Activated CD4-positive, alpha-beta T cell treated with anti-CD3 and anti-CD28 coated beads, Interleukin-10, Interleukin-2, amounts not matched to agents 100 ng/mL and 50 ng/mL, durations not matched to agents 16 hours and 8 hours (primary cell): ENCODE results near the gene WNT7A.

Experiments used
- DNase-seq: peaks from one replicate; pipeline ENCODE4 v3.0.0-alpha.2; 2020

The WNT7A gene

DNA sequence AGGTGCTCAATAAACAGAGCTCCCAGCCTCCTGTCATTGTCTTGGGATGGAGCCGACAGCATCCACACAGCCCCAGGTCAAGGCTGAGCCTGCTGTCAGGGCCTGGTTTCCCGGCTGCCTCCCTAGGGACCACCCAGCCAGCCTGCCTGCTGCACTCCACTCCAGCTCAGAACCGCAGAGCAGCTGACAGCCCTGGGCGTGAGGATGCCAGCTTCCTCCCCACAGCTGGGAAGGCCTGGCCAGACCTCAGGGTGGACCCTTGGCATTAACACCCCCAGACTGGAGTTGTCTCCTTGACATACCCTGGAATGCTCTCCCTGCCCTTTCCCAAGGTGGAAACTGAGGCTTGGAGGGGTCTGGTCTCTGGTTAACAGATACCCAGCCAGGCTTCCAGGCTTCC, 112.0 kb downstream of the WNT7A start:
- no peak for DNase-seq

DNA sequence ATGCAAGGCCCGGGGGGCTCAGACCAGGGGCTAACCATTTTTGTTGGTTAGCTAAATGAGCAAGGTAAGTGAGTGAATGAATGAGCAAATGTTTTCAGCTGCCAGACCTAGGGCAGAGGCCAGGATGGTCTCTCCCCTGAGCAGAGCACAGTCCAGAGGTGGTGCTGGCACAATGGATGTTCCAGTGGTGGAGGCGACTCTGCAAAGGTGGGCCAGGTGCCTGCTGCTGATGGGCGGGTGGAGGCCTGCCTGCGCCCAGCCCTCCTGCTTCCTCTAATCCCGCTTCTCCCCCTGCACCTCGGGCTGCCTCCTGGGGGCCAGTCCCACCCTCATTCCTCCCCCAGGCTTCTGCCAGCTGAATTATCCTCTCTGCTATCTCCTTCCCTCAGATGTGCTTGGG, 112.8 kb downstream of the WNT7A start:
- DNase-seq = no peak
